Right forelimb (tissue), 1 donor: Measurements from ENCODE around the gene PSMG3.

Experiments
- DNase-seq: peaks from one replicate; pipeline ENCODE4 v3.0.0-alpha.2; 2018

PSMG3 gene

DNA sequence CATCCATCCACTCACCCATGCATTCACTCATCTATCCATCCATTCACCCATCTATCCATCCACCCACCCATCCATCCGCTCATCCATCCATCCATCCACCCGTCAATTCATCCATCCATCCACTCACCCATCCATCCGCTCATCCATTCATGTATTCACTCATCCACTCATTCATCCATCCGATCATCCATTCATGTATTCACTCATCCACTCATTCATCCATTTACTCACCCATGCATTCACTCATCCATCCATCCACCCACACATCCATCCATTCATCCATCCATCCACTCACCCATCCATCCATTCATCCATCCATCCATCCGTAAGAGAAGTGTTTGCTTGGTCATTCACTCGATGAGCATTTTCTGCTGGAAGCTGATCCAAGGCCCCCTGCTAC is 8.7 kb upstream of the PSMG3 start:
- DNase-seq: no peak

DNA sequence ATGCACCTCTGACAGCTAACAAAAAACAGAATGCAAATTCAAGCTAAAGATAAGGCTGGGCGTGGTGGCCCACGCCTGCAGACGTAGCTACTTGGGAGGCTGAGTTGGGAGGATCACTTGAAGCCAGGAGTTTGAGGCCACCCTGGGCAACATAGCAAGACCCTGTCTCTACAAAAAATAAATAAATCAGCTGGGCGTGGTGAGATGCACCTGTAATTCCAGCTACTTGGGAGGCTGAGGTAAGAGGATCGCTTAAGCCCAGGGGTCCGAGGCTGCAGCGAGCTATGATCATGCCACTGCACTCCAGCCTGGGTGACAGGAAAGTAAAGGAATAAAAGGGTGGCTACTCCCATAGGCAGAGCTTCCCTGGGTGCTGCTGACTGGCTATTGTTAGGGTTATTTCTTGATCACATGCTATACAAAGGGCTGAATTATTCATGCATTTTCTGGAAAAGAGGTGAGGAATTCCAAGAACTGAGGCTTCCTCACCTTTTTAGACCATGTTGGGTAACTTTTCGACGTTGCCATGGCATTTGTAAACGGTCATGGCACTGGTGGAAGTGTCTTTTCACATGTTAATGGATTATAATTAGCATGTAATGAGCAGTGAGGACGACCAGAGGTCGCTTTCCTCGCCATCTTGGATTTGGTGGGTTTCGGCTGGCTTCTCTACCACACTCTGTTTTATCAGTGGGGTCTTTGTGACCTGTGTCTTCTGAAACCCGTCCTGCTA is 6.9 kb upstream of the PSMG3 start:
- DNase-seq: no peak

GRCh38 chr7:1575809-1576208 is 6.0 kb upstream of the PSMG3 start:
- no peak for DNase-seq

GRCh38 chr7:1572111-1572822 is 2.4 kb upstream of the PSMG3 start:
- no peak for DNase-seq

DNA sequence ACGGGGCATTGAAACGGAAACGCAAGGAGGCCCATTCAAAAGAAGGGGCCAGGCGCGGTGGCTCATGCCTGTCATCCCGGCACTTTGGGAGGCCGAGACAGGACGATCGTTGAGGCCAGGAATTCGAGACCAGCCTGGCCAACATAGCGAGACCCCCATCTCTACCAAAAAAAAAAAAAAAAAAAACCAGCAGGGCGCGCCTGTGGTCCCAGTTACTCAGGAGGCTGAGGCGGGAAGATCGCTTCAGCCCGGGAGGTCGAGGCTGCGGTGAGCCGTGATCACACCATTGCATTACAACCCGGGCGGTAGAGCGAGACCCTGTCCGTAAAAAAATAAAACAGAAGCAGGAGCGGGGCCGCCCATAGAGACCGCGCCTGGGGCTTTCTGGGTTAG is 396 bp downstream of the PSMG3 start:
- DNase-seq: no peak

- no peak for DNase-seq
These were observed 816 bp downstream of the PSMG3 start for GRCh38 chr7:1569016-1569415.

- peak; percentile 66 for DNase-seq
These were observed 1.8 kb downstream of the PSMG3 start for GRCh38 chr7:1567896-1568510.

- DNase-seq: peak; percentile 69
These were observed 2.6 kb downstream of the PSMG3 start for GRCh38 chr7:1567049-1567771.

DNA sequence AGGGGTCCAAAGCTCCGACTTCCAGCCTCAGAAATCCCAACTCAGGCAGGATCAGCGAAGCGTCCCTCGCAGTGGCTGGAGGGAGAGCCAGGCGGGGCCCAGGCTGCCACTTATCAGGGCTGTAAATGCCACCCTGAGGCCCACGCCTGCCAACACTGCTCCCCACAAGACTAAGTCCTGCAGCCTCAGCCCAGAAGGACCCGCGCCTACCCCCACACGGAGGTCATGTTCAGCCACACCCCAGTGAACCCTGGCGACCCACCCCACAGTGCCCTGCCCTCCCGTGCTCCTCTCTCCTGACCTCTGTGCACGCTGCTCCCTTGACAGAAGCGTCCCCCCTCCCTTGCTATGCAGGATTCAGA is 3.2 kb downstream of the PSMG3 start:
- DNase-seq: no peak

GRCh38 chr7:1564603-1565022 is 5.2 kb downstream of the PSMG3 start:
- no peak for DNase-seq

GRCh38 chr7:1563981-1564602 is 5.7 kb downstream of the PSMG3 start:
- no peak for DNase-seq

- no peak for DNase-seq
These were observed 7.2 kb downstream of the PSMG3 start for GRCh38 chr7:1562597-1563051.

GRCh38 chr7:1562116-1562515 is 7.7 kb downstream of the PSMG3 start:
- no peak for DNase-seq

DNA sequence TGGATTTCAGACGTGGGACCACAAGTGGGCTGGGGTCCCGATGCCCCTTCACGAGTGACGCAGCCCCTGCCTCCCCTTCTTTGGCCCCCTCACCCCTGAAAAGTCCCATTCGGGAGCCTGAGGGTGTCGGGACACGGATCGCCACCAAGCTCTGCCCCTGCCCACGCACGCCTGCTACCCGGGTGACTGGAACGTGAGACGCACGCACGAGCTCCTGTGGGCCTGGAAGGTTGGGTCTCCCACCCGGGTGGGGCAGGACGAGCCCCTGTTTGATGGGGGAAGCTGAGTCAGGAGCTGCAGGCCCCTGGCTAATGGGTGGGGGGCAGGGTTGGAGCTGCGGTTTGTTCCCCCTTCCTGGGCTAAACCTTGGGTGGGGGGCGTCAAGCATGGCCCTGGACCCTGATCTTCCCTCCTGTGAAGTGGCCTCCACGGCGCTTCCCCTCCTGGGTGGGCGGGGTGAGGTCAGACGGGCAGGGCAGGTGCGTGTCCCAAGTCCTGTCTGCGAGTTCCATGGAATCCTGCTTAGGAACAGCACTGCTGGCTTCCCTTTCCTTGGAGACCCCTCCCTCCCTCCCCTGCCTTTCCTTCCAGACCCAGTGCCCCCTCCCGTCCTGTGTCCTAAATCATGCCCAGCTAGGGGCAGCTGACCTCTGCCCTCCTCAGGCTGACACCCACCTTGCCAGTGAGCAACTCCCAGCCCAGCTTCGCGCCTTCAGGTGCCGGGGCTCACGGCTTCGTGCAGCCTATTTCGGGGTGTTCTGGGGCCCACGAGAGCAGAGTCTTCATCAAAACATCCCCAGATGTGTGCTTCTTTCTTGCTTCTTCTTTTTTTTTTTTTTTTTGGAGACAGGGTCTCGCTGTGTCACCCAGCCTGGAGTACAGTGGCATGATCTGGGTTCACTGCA is 8.5 kb downstream of the PSMG3 start:
- no peak for DNase-seq

DNA sequence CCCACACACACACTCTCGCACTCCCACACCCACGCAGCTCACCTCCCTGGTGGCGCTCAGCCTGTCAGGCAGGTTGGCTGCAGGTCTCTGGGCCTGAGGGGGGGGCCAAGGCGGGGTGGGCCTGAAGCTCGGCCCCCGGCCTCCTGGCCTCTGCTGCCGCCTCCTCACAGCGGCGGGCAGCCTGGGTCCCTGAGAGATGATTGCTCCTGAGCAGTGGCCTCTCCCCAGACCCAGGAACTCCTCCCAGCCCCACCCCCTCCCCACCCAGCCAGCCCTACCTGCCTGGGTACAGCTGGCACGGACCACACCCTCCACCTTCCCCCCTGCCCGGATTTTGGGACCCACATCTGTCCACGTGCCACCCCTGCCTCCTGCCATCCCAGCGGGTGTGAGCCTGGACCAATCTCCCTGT is 9.2 kb downstream of the PSMG3 start:
- no peak for DNase-seq

GRCh38 chr7:1559626-1560590 is 9.9 kb downstream of the PSMG3 start:
- DNase-seq: no peak

DNA sequence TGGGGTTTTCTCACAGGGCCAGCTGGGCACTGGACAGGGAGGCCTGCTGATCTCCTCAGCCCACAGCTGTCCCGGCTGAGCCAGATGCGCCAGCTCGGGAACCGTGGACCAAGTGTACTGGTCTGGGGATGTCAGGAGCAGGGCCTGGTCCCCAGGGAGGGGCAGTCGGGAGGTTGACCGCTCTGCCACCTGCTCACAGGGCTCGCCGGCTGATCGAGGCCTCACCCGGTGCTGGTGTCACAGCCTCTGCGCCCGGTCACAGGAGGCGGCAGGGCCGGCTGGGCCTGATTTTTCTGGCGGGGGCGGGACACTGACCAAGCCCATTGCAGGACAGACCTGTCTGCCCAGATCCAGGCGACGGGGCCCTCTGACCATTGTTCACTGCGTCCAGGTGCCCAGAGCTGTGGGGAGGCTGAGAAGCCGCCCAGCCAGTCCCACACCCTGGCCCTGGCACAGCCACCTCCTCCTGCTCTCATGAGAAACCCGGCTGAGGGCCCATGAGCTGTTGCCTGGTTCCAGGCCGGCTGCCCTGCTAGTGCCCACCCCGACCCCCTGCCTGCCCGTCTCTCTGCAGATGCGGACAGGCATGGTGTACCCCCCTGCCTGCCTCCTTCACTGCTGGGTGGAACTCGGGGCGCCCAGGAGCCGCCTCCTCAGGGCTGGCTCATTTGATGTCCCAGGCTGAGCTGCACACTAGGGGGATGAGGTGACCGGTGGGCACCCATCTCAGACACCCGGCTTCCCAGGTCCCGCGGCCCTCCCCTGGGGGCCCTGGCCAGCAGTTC is 10.8 kb downstream of the PSMG3 start:
- DNase-seq: no peak

- no peak for DNase-seq
These were observed 11.5 kb downstream of the PSMG3 start for GRCh38 chr7:1558181-1558811.

DNA sequence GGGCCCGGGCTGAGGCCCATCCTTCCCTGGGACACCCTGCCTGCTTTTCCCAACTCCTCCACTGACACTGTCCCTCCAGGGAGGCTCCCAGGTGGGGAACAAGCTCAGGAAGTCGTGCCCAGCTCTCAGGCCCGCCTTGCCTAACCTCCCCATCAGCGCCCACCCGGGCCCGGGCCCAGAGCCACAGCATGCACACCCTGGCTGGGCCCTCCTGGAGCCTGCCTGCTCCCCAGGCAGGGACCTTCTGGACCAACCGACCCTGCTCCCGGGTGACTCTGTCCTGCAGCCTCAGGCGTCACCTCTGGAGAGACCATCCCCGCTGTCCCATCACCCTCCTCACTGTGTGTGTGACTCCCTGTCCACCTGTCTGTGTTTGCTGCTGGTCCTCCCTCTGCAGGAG is 12.1 kb downstream of the PSMG3 start:
- no peak for DNase-seq
